Aorta (tissue), 5 donors: ENCODE measurements around the gene THSD7A. TPM values are rescaled to one million over a fixed set of nuclear protein-coding genes. Genes with fewer than 3 reads are reported as not detected.

Experiments used
- ATAC-seq: fragments of 200-7000 bp; cut with Tn5 transposase; one replicate; pipeline ENCODE4 v1.9.1; 2022; ENCODE audit warnings: moderate library complexity; ENCODE audit not compliant: low FRiP score
- DNase-seq, 2 donors: peaks; one replicate each; pipeline ENCODE4 v3.0.0-alpha.2; 2020
- H3K27ac ChIP-seq, 2 donors: one replicate each; pipeline ENCODE4 v1.5.1; 2013; ENCODE audit warnings: low read length in 2 of 2, mild to moderate bottlenecking in 2 of 2, moderate library complexity in 2 of 2, control low read depth in 1 of 2, inconsistent platforms in 1 of 2, low read depth in 1 of 2
- H3K27me3 ChIP-seq, 2 donors: one replicate each; pipeline ENCODE4 v1.6.1; 2013; ENCODE audit warnings: control low read depth in 1 of 2, low read length in 1 of 2, mild to moderate bottlenecking in 1 of 2, moderate library complexity in 1 of 2; ENCODE audit not compliant: insufficient read depth in 2 of 2, control insufficient read depth in 1 of 2
- H3K36me3 ChIP-seq, 2 donors: one replicate each; pipeline ENCODE4 v1.6.1; 2013; ENCODE audit warnings: control low read depth in 1 of 2, low read length in 1 of 2, mild to moderate bottlenecking in 1 of 2; ENCODE audit not compliant: insufficient read depth in 2 of 2, control insufficient read depth in 1 of 2
- H3K4me1 ChIP-seq, 2 donors: one replicate each; pipeline ENCODE4 v1.6.1; 2013; ENCODE audit warnings: low read length in 2 of 2, control low read depth in 1 of 2, mild to moderate bottlenecking in 1 of 2, moderate library complexity in 1 of 2; ENCODE audit not compliant: insufficient read depth in 2 of 2, control insufficient read depth in 1 of 2
- H3K4me3 ChIP-seq, 2 donors: one replicate each; pipeline ENCODE4 v1.5.1; 2013; ENCODE audit warnings: low read length in 2 of 2, control low read depth in 1 of 2, mild to moderate bottlenecking in 1 of 2
- H3K9me3 ChIP-seq: one replicate; pipeline ENCODE4 v1.6.1; 2013; ENCODE audit warnings: mild to moderate bottlenecking, low read length; ENCODE audit not compliant: control insufficient read depth
- WGBS, 2 donors: extraction: QIAGEN DNeasy Blood & Tissue Kit; methylation state at CpG; one replicate each; pipeline ENCODE4 v1.1.7; 2013; 5-methylcytosine and 5-hydroxymethylcytosine counted together
- intact Hi-C, 2 donors: fragments of 100-400 bp; cut with DNase I; formaldehyde crosslinking; loops; one replicate each; pipeline versions ENCODE4 v1.14.2 to v1.15.0; 2022
- polyA plus RNA-seq, 2 donors: library from polyadenylated mRNA; stranded (reverse); fragments of 200-250 nt; gene quantifications; one replicate each; pipeline ENCODE4 v1.2.3, GENCODE V29; 2013
- total RNA-seq, 2 donors: library from RNA; stranded (reverse); fragmentation: NEBNext Ultra II Directional; extraction: Animal tissue kit (Norgen Biotek cat#: 25700); gene quantifications; one replicate each; pipeline ENCODE4 v1.2.1, GENCODE V29; 2021
- donor health status: healthy with polysubstance abuse.
- donor health status: Bipolar disorder and iron deficiency.
- donor health status: DM: no; HTN: no; CAD: no.
- donor health status: DM: no; HTN: no; CAD: no.
- donor health status: DM: yes; HTN: yes; CAD: no.

The THSD7A gene
- total and polyA plus RNA-seq, 4 donors: 0.03 to 20.0 (median 12.1) TPM; not detected in 1

- Histone ChIP-seq H3K9me3 (no peaks in the 10 kb centered on the region), H3K27me3 (no peaks in the 10 kb centered on the region), H3K4me1 (no peaks in the 10 kb centered on the region), H3K4me3 (no peak overlapping the region), H3K27ac (no peak overlapping the region), H3K36me3 (no peaks in the 10 kb centered on the region)
- DNase-seq (no peak), ATAC-seq (no peak)
- intact Hi-C loops: no loop called here
- 59 to 66% methylated on average over 4 of the region's 4 CpGs for WGBS, 2 donors
These were observed 39.8 kb downstream of the THSD7A start for GRCh38 chr7:11792166-11792565.

- Histone ChIP-seq H3K4me1 (no peaks in the 10 kb centered on the region), H3K4me3 (no peak overlapping the region), H3K36me3 (no peaks in the 10 kb centered on the region), H3K9me3 (no peaks in the 10 kb centered on the region), H3K27me3 (no peaks in the 10 kb centered on the region), H3K27ac (no peak overlapping the region)
- WGBS, 2 donors: 95 to 96% methylated on average over 3 of the region's 3 CpGs
- ATAC-seq (no peak), DNase-seq (no peak)
- intact Hi-C loops: no loop called here
These were observed 43.4 kb downstream of the THSD7A start for GRCh38 chr7:11788568-11788967.

GRCh38 chr7:11787534-11787933 lies 44.5 kb downstream of the THSD7A start:
- DNase-seq: no peak
- WGBS, 2 donors: 82 to 95% methylated on average over 4 of the region's 4 CpGs
- Histone ChIP-seq H3K36me3 (no peaks in the 10 kb centered on the region), H3K4me1 (no peaks in the 10 kb centered on the region), H3K4me3 (no peak overlapping the region), H3K9me3 (no peaks in the 10 kb centered on the region), H3K27me3 (no peaks in the 10 kb centered on the region), H3K27ac (no peak overlapping the region)
- intact Hi-C loops: no loop called here
- no peak for ATAC-seq

- DNase-seq (no peak), ATAC-seq (no peak)
- H3K36me3 ChIP-seq: no peaks in the 10 kb centered on the region
- 17 to 21% methylated on average over 2 of the region's 2 CpGs for WGBS, 2 donors
- no peaks in the 10 kb centered on the region for H3K4me1 ChIP-seq
- no peak overlapping the region for H3K4me3 ChIP-seq
- intact Hi-C loops: no loop called here
- H3K9me3 ChIP-seq: no peaks in the 10 kb centered on the region
- no peak overlapping the region for H3K27ac ChIP-seq
- no peaks in the 10 kb centered on the region for H3K27me3 ChIP-seq
These were observed 45.8 kb downstream of the THSD7A start for GRCh38 chr7:11786186-11786585.

GRCh38 chr7:11784769-11785536 lies 47.0 kb downstream of the THSD7A start:
- Histone ChIP-seq H3K9me3 (no peaks in the 10 kb centered on the region), H3K27me3 (no peaks in the 10 kb centered on the region), H3K27ac (no peak overlapping the region), H3K4me3 (no peak overlapping the region), H3K4me1 (no peaks in the 10 kb centered on the region), H3K36me3 (no peaks in the 10 kb centered on the region)
- intact Hi-C loops: no loop called here
- no peak for DNase-seq
- 83 to 93% methylated on average over 3 of the region's 3 CpGs for WGBS, 2 donors
- no peak for ATAC-seq

GRCh38 chr7:11779864-11780674 lies 51.9 kb downstream of the THSD7A start:
- H3K36me3 ChIP-seq: no peaks in the 10 kb centered on the region
- no peak for ATAC-seq
- H3K27ac ChIP-seq: no peak overlapping the region
- WGBS, 2 donors: 72 to 80% methylated on average over 7 of the region's 7 CpGs
- no peak for DNase-seq
- intact Hi-C loops: no loop called here
- no peaks in the 10 kb centered on the region for H3K9me3 ChIP-seq
- no peak overlapping the region for H3K4me3 ChIP-seq
- no peaks in the 10 kb centered on the region for H3K27me3 ChIP-seq
- no peaks in the 10 kb centered on the region for H3K4me1 ChIP-seq

GRCh38 chr7:11776039-11776438 lies 56.0 kb downstream of the THSD7A start:
- DNase-seq: no peak
- Histone ChIP-seq H3K4me1 (no peaks in the 10 kb centered on the region), H3K27me3 (no peaks in the 10 kb centered on the region), H3K36me3 (no peaks in the 10 kb centered on the region), H3K4me3 (no peak overlapping the region), H3K9me3 (no peaks in the 10 kb centered on the region), H3K27ac (no peak overlapping the region)
- intact Hi-C loops: no loop called here
- ATAC-seq: no peak
- 61 to 65% methylated on average over 2 of the region's 2 CpGs for WGBS, 2 donors

GRCh38 chr7:11775401-11775800 lies 56.6 kb downstream of the THSD7A start:
- 79 to 86% methylated on average over 2 of the region's 2 CpGs for WGBS, 2 donors
- Histone ChIP-seq H3K27me3 (no peaks in the 10 kb centered on the region), H3K9me3 (no peaks in the 10 kb centered on the region), H3K36me3 (no peaks in the 10 kb centered on the region), H3K4me1 (no peaks in the 10 kb centered on the region), H3K27ac (no peak overlapping the region), H3K4me3 (no peak overlapping the region)
- DNase-seq (no peak), ATAC-seq (no peak)
- intact Hi-C loops: no loop called here

- no peak for ATAC-seq
These were observed 63.7 kb downstream of the THSD7A start for GRCh38 chr7:11768263-11768662.

More at GRCh38 chr7:11768263-11768662, 63.7 kb downstream of the THSD7A start:
- intact Hi-C loops: no loop called here
- no peaks in the 10 kb centered on the region for H3K4me1 ChIP-seq
- H3K9me3 ChIP-seq: no peaks in the 10 kb centered on the region
- no peak for DNase-seq
- WGBS, 2 donors: 86 to 87% methylated on average over 5 of the region's 5 CpGs
- no peak overlapping the region for H3K27ac ChIP-seq
- no peaks in the 10 kb centered on the region for H3K36me3 ChIP-seq
- H3K4me3 ChIP-seq: no peak overlapping the region
- H3K27me3 ChIP-seq: no peaks in the 10 kb centered on the region
